GM13977 (cell line): ENCODE measurements around the gene HASPIN.
"Not testable (repeated sequence)": the region's sequence is repeated elsewhere in the genome, so short reads cannot be mapped to it uniquely, and the experiment has no call there.

Source experiments
- DNase-seq: peaks from one replicate; pipeline ENCODE4 v3.0.0; 2012; ENCODE audit warnings: low spot score
- in situ Hi-C: fragments of 300-500 bp; cut with MboI; formaldehyde crosslinking; loops from one replicate; pipeline ENCODE4 v1.12.0; 2022; ENCODE audit warnings: low sequenced_read_pairs, low pct_unique_long_range_greater_than_20kb, mixed read lengths, inconsistent platforms; ENCODE audit not compliant: unreplicated experiment
- TF ChIP-seq, protein P1 (sequence below): IDR thresholded peaks from 2 replicates; pipeline ENCODE4 v1.5.1; 2012; ENCODE audit warnings: mild to moderate bottlenecking, control low read depth; ENCODE audit not compliant: insufficient read depth; ENCODE audit errors: extremely low read depth, missing control alignments

Gene HASPIN

DNA sequence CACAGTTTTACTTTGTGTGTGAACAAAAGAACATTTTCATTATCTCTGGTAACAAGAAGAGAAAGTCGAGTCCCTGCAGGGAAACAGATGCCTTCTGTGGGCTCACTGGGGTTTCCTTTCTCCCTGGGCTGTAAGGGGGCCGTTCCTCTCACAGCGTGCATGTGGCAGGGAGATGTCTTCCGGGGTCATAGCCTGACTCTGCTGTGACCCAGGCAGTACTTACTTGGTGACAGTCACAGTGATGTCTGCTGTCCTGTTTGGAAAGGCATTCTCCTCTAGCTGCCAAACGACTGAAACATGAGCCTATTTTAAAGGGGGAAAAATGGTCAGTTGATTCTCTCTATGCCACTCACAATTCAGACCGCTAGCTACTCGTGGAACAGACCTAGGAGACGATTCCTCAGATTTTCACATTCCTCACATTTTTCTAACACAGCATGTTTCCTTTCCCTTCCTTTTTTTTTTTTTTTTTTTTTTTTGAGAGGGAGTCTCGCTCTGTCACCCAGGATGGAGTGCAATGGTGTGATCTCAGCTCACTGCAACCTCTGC, 7.3 kb downstream of the HASPIN start:
- TF ChIP-seq, protein P1, sequence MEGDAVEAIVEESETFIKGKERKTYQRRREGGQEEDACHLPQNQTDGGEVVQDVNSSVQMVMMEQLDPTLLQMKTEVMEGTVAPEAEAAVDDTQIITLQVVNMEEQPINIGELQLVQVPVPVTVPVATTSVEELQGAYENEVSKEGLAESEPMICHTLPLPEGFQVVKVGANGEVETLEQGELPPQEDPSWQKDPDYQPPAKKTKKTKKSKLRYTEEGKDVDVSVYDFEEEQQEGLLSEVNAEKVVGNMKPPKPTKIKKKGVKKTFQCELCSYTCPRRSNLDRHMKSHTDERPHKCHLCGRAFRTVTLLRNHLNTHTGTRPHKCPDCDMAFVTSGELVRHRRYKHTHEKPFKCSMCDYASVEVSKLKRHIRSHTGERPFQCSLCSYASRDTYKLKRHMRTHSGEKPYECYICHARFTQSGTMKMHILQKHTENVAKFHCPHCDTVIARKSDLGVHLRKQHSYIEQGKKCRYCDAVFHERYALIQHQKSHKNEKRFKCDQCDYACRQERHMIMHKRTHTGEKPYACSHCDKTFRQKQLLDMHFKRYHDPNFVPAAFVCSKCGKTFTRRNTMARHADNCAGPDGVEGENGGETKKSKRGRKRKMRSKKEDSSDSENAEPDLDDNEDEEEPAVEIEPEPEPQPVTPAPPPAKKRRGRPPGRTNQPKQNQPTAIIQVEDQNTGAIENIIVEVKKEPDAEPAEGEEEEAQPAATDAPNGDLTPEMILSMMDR: no peak
- in situ Hi-C loops: loop anchor here (10.0 kb wide), 1 partner anchor 46 kb away; no protein-coding TSS in a partner anchor

DNA sequence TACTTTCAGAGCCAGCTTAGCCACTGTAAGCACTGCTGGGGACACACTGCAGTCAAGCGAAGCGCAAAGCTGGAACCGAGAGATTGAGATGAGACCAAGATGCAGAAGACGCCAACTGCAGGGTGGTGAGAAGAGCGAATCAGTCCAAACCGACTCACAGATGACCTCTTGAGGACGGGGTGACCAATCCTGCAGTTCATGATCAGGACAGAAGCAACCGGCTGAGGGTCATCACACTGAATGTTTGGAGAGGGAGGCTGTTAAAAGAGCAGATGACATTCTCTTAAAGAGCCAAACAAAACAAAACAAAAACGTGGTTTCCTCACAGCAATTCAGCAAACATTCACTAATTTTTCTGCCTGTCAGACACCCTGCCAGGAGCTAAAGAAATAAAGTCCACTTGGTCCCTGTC, 8.5 kb downstream of the HASPIN start:
- DNase-seq: peak; percentile 75
- TF ChIP-seq, protein P1: peak; percentile 72
- in situ Hi-C loops: loop anchor here (10.0 kb wide), 1 partner anchor 47 kb away; no protein-coding TSS in a partner anchor

More for the DNA sequence above, 7.3 kb downstream of the HASPIN start:
- DNase-seq: no peak

GRCh38 chr17:3734911-3735276, 11.2 kb downstream of the HASPIN start:
- in situ Hi-C loops: loop anchor here (5.0 to 10.0 kb wide), 2 partner anchors 50 to 87 kb away; no protein-coding TSS in a partner anchor
- DNase-seq: not testable (repeated sequence)

- DNase-seq: no peak
- in situ Hi-C loops: loop anchor here (5.0 to 10.0 kb wide), 2 partner anchors 51 to 87 kb away; no protein-coding TSS in a partner anchor
- TF ChIP-seq, protein P1: no peak
Observed at GRCh38 chr17:3735515-3735914, 11.8 kb downstream of the HASPIN start.

- in situ Hi-C loops: loop anchor here (5.0 to 10.0 kb wide), 2 partner anchors 54 to 84 kb away; no protein-coding TSS in a partner anchor
- TF ChIP-seq, protein P1: no peak
- no peak for DNase-seq
Observed at GRCh38 chr17:3738562-3739295, 15.0 kb downstream of the HASPIN start.

GRCh38 chr17:3739422-3740124, 15.9 kb downstream of the HASPIN start:
- TF ChIP-seq, protein P1: no peak
- DNase-seq: no peak
- in situ Hi-C loops: loop anchor here (5.0 to 10.0 kb wide), 2 partner anchors 55 to 83 kb away; no protein-coding TSS in a partner anchor
